Stimulated activated CD8-positive, alpha-beta memory T cell treated with anti-CD3 and anti-CD28 coated beads, Interleukin-15, amount 100 ng/mL, for 4 hours (primary cell): ENCODE data around the gene PRPF40B.

Experiments used
- DNase-seq, 2 donors: peaks; one replicate each; pipeline ENCODE4 v3.0.0-alpha.2; 2020; ENCODE audit warnings: low read depth in 2 of 2

The PRPF40B gene

GRCh38 chr12:49658276-49658675 is 34.9 kb downstream of the PRPF40B start:
- no peak for DNase-seq

GRCh38 chr12:49659753-49660152 is 36.4 kb downstream of the PRPF40B start:
- DNase-seq = no peak

GRCh38 chr12:49661191-49661590 is 37.8 kb downstream of the PRPF40B start:
- DNase-seq = no peak

- DNase-seq = no peak
Measured at GRCh38 chr12:49661746-49662145, 38.4 kb downstream of the PRPF40B start.

- DNase-seq = peak; percentile 46
Measured at GRCh38 chr12:49662998-49663843, 39.9 kb downstream of the PRPF40B start.

- DNase-seq = no peak
Measured at GRCh38 chr12:49664167-49664566, 40.8 kb downstream of the PRPF40B start.

GRCh38 chr12:49664591-49665239 is 41.4 kb downstream of the PRPF40B start:
- DNase-seq = no peak

- no peak for DNase-seq
Measured at GRCh38 chr12:49665384-49665783, 42.0 kb downstream of the PRPF40B start.

GRCh38 chr12:49666176-49666575 is 42.8 kb downstream of the PRPF40B start:
- no peak for DNase-seq

- no peak for DNase-seq
Measured at GRCh38 chr12:49667325-49668090, 44.1 kb downstream of the PRPF40B start.

GRCh38 chr12:49669796-49670195 is 46.4 kb downstream of the PRPF40B start:
- DNase-seq = no peak

- peak; percentile 45 to 46 for DNase-seq
Measured at GRCh38 chr12:49671031-49671765, 47.8 kb downstream of the PRPF40B start.

- DNase-seq = no peak
Measured at GRCh38 chr12:49672301-49673217, 49.2 kb downstream of the PRPF40B start.

GRCh38 chr12:49673446-49674317 is 50.3 kb downstream of the PRPF40B start:
- DNase-seq = no peak

- DNase-seq = no peak
Measured at GRCh38 chr12:49674318-49674981, 51.1 kb downstream of the PRPF40B start.

GRCh38 chr12:49675137-49675536 is 51.8 kb downstream of the PRPF40B start:
- no peak for DNase-seq

- no peak for DNase-seq
Measured at GRCh38 chr12:49678711-49679110, 55.4 kb downstream of the PRPF40B start.

- no peak for DNase-seq
Measured at GRCh38 chr12:49680075-49680474, 56.7 kb downstream of the PRPF40B start.
